Measurements from ENCODE around the gene BOLA1.
"Not testable (repeated sequence)": the region's sequence is repeated elsewhere in the genome, so short reads cannot be mapped to it uniquely, and the experiment has no call there.

DNA sequence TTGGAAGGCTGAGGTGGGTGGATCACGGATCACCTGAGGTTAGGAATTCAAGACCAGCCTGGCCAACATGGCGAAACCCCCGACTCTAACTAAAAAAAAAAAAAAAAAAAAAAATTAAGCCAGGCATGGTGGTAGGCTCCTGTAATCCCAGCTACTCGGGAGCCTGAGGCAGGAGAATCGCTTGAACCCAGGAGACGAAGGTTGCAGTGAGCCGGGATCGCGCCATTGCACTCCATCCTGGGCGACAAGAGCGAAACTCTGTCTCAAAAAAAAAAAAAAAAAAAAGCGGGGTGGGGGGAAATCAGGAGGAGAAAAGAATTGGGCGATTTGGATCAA lies 39.3 kb downstream of the BOLA1 start:
- TF ChIP-seq, protein P1, sequence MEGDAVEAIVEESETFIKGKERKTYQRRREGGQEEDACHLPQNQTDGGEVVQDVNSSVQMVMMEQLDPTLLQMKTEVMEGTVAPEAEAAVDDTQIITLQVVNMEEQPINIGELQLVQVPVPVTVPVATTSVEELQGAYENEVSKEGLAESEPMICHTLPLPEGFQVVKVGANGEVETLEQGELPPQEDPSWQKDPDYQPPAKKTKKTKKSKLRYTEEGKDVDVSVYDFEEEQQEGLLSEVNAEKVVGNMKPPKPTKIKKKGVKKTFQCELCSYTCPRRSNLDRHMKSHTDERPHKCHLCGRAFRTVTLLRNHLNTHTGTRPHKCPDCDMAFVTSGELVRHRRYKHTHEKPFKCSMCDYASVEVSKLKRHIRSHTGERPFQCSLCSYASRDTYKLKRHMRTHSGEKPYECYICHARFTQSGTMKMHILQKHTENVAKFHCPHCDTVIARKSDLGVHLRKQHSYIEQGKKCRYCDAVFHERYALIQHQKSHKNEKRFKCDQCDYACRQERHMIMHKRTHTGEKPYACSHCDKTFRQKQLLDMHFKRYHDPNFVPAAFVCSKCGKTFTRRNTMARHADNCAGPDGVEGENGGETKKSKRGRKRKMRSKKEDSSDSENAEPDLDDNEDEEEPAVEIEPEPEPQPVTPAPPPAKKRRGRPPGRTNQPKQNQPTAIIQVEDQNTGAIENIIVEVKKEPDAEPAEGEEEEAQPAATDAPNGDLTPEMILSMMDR (IDR thresholded peaks at IDR 0.05; ENCODE audit: low read depth, low read length, poor library complexity, severe bottlenecking): not testable (repeated sequence)
- TF ChIP-seq EZH2phosphoT487 (IDR thresholded peaks at IDR 0.05; ENCODE audit: borderline replicate concordance, low read length): not testable (repeated sequence)
